HG03196 (cell line): Measurements from ENCODE around the gene HOXC10.

Experiments
- ATAC-seq: cut with Tn5 transposase; IDR thresholded peaks from one replicate; pipeline ENCODE4 v1.9.1; 2021; ENCODE audit not compliant: unreplicated experiment

HOXC10 gene

DNA sequence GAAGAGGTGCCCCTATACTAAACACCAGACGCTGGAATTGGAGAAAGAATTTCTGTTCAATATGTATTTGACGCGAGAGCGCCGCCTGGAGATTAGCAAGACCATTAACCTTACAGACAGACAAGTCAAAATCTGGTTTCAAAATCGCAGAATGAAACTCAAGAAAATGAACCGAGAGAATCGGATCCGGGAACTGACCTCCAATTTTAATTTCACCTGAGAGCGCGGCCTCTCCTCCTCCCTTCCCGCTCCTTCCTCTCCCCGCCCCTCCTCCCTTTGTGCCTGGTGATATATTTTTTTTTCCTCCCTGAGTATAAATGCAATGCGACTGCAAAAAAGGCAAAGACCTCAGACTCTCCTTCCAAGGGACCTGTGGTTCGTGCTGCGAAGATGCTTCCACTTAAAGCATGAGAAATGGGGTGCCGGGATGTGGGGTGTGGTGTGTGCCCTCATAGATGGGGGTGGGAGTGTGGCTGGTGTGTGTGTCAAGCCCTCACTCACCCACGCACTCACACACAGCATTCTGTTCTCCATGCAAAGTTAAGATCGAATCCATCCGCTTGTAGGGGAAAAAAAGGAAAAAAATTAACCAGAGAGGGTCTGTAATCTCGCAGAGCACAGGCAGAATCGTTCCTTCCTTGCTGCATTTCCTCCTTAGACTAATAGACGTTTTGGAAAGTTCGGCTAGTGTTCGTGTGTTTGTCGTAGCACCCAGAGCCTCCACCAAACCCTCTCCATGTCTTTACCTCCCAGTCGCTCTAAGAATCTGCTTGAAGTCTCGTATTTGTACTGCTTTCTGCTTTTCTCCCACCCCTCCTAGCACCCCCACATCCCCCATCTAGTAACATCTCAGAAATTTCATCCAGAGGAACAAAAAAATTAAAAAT, 4.5 kb downstream of the HOXC10 start:
- ATAC-seq = peak; percentile 45

DNA sequence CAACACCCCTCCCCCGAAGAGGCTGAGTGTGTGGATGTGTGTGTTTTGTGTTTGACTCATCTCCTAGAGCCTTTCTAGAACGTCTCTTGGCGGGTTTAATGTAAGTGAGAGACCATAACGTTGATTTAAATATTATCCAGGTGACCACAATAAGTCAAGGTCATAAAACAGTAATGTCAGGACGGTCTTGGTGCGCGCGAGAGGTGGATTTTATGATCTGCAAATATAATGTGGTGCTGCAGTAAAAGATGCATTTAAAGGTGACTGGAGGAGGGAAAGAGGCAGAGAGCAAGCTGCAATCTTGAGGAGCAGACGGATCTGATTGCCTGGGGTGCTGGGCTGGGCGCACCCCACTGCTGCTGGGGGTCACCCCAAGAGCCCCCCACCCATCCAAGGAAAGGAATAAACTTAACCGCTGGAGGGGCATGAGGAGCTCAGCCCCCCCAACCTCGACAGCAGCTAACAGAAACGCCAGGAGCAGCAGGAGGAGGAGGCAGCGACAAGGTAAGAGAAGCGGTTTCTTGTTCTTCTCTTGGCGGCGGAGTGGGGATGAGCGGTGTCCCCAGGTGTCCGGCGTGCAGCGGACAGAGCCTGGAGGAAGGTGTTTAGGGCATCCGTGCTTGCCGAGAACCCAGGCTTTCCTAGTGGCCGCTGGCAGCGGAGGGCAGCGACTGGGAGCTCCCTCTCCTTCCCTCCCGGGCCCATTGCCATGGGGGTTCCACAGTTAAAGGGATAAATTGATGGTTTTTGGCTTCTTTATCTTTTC, 5.5 kb downstream of the HOXC10 start:
- no peak for ATAC-seq

DNA sequence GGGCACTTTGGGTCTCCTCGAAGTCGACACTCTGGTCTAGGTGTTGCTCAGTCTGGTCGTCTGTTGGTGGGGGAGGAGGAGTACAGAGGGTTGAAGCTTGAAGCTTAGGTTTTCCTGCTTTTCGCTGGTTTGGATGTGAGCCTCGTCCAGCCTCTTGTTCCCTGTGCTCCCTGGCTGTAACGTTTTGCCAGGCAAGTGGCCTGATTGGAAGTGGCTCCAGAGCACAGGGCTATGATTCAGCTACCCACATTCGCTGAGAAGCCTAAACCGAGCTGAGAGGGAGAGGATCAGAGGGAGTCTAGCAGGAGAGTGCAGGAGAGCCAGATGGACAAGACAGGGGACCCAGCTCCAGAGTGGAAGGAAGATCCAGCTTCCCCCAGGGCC, 6.1 kb downstream of the HOXC10 start:
- no peak for ATAC-seq

DNA sequence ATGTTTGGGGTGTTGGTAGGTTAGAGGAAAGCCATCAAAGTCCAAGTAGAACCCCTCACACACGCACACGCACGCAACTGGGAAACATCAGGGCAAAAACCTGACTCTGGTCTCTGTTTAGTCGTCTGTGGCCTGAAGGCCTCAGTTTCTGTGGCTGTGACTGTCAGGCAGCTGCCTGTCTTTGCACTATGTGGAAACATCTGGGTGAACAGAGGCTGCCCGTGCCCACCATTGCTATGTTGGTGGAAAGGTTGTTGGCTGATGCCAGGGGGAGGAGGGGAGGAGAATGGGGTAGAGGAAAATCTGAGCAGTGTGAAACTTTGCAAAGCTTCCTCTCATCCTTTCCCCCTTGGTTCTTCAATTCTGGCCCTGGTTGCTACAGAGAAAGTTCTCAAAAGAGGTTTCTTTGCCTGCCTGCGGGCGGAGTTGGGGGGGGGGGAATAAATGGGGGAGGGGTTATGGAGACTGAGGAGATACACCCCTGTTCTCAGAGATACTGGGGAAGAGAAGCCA, 7.5 kb downstream of the HOXC10 start:
- no peak for ATAC-seq

DNA sequence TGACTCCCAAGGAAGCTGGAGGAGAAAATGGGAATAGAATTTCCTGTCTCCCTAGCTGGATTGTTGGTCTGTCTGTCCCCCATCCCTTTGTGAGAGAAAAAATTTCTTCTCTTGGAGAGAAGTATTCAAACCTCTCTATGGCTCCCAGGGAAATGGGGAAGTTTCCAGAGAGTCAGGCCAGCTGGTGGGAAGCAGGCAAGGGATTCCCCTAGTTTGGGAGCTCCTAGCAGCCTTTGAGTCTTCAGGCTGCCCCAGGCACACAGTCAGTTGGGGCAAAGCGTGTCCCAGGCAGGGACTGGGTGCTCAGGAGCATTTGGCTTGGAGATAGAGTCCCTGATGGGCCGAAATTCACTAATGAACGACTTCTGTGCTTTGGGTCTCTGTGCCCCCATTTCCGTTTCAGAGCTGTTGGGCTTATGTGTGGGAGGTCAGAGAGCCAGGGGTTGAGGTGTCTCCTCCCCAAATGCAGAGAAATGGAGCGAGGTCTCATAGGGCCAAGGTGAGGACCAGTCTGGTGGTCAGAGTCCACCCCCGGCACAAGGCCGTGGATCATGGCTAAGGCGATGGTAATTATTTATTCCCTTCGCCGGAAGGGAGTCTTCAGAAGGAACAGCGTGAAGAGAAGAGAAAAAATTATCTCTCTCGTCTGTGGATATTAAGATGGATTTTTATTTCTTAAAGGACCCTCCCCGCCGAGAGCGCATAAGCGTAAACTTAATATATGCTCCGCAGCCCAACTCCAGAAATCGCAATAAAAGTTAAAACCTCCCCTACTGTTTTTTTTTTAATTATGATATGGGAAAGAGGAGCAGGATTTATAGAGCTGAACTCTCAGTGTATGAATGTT, 8.4 kb downstream of the HOXC10 start:
- ATAC-seq = no peak

DNA sequence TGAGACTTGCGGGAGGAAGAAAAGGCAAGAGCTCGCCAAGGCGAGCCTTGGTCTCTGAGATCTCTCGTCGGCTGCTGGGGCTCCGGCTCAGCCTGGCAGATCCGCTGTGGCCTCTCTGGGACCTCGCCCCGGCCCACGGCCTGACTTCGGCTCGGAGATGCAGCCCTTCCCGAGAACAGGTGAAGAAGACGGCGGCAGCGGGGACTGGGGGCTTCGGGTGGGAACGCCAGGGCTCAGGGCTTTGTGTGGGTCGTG, 9.0 kb downstream of the HOXC10 start:
- no peak for ATAC-seq

DNA sequence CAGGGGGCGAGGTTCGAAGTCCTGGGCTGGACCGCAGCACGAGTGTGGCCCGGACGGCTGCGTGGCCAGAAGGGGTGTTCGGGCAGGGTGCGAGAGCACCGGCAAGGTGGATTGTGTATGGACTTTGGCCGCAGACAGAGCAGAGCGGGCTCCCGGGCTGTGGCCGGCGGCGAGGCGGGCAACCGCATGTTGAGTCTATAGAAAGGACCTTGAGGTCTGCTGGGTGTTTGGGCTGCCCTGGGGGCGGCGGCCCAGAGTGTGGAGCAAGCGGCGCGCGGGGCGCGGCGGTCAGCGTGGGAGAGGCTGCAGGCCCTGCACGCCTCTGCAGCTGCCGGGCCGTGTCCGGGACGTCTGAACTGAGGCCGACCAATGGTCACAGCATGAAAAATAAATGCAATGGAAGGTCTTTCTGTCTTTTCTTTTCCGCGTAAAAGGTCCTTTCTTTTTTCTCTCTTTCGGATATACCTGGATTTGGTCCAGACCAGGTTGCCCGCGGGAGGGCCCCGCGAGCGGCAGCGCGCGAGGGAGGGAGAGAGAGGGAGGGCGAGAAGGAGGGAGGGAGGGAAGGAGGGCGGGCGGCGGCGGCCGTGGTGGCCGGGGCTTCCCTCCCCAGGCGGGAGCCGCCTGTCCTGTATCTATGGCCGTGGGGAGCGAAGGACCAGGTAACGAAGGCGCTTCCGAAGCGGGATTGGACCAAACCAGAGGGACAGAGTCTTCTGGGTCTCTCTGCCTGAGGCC, 9.5 kb downstream of the HOXC10 start:
- ATAC-seq = no peak

DNA sequence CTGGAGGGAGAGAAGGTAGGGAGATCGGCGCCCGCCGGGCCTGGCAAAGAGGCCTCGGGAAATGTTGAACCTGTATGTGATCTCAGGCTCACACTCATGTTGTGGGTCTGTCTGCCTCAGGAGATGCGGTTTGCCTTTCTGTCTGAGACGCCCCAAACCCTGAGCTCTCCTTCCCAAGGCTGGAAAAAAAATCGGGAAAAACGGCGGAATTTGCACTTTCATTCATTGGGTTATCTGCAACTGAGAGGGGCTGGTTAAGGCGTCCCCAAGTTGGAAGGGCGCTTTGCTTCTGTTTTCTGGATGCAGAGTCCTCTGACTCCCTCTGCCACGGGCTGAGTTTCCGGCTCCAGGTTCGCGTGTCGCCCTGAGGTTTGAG, 10.0 kb downstream of the HOXC10 start:
- ATAC-seq = no peak

DNA sequence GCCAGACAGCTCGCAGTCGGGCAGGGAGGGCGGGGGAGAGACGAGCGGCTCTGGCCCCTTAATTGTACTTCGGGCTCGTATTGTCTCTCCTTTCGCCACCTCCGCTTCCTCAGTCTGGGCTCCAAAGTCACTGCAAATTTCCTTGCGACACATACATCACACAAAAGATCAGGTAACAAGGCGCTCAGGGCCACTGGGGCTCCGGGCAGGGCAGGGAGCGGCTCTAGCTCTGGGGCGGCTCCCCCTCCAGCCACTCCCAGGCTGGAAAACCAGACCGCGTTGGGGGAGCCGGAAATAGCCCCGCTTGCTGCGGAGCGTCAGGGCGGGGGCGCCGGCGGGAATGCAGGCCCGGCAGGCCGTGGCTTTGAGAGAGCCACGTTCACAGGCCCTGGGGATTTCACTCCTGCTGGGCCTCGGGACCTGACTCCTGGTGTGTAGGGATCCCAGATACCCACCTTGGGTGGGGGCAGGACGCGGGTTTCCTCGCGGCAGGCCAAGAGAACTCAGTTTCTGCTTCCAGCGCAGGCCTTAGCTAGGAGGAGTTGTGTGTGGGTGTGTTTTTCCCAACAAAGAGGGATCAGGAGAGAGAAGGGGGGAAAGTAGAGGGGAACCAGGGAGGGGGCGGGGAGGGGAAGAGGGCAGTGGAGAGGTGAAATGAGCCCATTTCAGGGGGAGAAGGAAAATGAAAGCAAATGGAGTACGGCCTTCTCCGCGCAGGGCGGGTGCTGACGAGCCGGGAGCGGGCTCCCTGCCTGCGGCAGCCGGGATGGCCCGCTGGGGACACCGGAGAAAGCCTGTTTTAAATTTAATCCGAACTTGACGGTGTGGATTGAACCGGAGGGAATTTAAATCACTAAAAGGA, 10.7 kb downstream of the HOXC10 start:
- no peak for ATAC-seq

DNA sequence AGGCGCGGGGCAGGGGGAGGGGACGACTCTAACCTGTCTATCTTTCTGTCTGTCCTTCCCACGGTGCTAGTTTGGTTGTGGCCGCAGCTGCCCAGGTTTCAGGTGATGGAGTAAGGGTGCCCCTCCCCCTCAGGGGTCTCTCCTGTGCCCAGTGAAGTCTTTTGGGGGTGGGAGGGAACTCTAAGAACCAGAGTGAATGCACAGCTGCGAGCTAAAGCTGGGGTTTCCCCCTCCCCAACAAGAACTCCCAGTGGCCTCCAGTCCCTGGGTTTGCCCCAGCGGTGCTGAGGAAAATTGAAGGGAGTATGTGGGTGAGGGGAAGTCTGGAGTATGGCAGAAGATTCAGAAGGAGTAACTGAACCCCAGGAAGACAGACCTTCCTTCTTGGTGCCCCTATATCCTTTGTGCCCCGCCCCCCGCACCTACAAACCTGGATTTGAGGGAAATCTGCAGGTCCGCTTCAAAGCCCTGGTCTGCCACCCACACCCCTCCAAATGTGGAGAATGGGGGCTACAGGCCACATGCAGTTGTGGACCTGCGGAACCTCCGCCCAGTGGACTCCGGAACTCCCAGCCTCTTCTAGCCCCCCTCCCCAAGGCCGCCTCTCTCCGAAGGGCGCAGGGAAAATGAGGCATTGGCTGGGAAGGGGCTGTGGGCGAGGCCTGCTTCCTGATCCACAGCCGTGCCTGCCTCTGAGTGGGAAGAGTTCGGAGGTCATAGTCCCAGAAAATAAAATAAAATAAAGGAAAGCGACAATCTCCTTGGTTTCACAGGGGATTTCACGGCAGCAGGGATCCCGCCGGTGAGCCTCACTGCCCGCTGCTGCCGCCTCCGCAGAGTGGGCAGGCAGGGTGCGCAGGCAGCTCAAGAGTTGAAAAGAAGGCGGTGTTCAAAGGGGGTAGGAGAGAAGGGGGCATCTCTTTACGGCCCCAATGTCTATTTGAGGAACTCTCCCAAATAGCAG, 11.6 kb downstream of the HOXC10 start:
- ATAC-seq = no peak

DNA sequence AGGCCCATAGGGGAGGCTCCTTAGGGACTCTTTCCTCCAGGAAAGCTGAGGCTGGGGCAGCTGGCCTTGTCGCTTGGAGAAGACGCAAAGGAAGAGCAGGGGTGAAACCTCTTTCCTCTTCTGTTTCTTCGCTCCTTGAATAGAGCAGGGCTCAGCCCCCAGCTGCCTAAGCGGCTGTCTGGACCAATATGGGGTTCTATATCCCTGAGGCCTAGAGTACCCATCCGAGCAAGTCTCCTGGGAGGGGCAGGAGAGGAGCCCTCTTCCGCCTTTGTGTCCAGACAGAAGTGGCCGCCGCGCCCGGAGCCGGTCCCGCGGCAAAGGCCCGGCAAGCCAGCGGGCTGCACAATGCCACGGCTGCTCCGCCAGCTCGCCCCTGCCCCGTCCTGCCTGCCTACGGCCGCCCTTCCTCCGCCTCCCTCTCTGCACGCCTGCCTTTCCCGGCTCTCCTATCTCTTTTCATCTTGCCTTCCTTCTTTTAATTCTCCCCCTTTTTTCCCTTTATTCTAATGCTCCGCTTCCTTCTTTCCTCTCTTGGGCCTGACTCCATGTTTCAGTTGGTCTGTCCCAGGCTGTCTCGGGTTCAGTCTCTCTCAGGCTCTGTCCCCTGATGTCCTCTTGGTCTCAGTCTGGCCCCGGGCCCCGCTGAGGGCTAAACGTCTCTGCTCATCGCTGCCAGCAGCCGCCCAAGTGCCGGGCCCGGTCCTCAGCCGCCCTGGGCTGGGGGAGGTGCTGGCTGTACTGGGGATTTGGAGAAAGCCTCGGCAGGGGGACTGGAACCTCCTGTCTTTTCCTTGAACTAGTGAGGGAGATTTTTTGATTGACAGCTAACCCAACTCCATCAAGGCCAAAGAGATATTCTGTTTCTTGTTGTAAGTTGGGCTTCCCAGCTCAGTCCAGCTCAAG, 12.5 kb downstream of the HOXC10 start:
- ATAC-seq = no peak

DNA sequence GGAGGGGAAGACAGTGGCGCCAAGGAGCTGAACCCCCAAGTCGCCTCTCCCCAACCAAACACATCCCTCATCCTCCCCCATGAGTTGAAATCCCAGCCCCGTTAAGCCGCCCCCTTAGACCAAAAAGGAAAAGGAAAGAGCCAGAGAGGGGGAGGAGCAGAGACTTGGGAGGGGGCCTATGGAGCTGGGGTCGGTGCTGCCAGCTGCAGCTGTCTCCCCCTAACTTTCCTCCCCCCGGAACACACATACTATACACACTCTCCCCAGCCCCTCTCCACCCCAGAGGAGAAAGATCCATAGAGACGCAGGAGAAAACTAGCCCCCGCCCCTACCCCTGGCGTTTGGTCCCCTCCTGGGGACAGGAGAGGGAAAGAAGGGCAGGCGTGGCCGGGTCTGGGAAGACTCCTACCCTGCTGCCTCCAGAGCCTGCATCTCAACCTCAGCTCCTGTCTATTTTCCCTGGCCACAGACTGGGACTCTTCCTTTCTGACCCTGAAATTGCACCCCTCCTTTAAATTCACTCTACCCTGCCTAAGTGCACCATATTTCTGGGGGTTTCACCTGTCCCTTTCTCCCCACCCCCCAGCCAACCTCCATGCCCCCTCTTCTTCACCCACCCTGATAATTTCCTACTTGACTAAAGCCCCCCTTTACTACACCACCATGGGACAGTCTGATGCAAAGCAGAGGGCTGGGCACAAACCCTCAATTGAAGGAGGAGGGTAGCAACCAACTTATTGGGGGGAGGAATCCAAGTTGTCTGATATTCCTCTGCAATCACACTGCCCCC, 13.4 kb downstream of the HOXC10 start:
- ATAC-seq = no peak

DNA sequence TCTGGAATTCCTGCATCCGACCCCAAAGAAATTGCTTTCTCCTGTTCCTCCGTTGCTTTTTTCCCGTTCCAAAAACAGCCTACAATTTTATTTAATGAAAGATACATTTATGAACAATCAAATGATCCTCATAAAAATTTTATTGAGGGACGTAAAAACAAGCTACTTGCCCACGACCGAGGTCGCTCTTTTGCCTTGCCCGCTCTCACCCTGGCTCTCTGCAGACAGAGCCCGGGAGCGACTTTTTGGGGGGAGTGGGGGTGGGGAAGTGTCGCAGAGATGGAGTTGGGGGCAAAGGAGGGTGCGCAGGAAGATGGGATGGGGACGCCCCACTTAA, 13.9 kb downstream of the HOXC10 start:
- ATAC-seq = no peak

DNA sequence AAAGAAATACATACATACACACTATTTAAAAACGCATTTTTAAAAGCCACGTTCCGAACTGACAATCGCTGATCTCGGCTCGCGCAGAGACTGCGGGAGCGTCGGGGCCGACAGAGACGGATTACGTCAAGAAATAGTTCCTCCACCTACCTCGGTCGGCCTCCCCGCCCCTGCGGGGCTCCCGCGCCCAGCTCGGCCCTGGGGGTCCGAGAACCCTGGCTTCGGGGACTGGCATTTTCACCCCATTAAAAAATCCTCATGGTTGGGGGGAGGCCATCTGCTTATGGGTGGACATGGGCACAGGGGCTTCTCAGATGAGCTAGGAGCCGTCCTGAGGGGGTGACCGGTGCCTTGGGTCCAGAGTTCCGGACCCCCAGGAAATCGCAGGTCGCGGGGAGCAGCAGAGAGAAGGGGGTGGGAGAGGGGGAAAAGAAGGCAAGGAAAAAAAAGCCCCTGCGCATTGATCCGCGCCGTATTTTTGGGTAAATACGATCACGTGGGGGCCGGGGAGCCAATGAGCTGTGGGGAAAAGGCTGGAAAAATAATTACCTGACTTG, 14.7 kb downstream of the HOXC10 start:
- no peak for ATAC-seq

DNA sequence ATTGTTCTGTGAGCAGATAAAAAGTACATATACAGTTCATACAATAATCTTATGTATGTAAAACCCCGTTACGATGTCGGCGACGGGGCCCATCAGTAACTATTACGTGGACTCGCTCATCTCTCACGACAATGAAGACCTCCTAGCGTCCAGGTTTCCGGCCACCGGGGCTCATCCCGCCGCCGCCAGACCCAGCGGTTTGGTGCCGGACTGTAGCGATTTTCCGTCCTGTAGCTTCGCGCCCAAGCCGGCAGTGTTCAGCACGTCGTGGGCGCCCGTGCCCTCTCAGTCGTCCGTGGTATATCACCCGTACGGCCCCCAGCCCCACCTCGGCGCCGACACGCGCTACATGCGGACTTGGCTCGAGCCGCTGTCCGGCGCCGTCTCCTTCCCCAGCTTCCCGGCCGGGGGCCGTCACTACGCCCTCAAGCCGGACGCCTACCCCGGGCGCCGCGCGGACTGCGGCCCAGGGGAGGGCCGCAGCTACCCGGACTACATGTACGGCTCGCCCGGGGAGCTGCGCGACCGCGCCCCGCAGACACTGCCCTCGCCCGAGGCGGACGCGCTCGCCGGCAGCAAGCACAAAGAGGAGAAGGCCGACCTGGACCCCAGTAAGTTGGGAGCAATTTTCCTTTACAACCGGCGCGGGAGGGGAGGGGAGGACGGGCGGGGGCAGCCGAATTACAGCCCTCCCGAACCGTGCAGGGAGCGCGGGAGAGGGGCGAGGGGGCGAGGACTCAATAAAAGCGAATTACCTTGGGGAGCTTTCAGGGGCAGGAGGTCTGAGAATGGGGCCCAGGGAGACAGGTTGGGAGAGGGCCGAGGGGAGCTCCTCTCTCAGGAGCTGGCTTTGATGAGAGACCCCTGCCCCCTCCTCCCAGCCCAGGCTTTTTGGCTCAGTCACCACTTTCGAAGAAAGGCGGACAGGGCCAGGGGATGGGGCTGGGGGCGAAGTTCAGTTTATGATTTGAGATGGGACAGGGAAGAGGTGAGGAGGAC, 15.5 kb downstream of the HOXC10 start, which contains the start of gene HOXC9:
Gene HOXC9, plus strand, starts transcription at position 46 of the 999 bp plus-strand sequence. Its CDS starts 28 bp downstream, at position 74.
- ATAC-seq = no peak
